GM10847 (cell line): ENCODE results near the gene DUSP21.

Experiments
- POLR2A ChIP-seq: IDR thresholded peaks from 2 replicates; pipeline ENCODE4 v1.6.1; 2011; ENCODE audit not compliant: insufficient read length; ENCODE audit errors: extremely low read depth

DUSP21 gene

DNA sequence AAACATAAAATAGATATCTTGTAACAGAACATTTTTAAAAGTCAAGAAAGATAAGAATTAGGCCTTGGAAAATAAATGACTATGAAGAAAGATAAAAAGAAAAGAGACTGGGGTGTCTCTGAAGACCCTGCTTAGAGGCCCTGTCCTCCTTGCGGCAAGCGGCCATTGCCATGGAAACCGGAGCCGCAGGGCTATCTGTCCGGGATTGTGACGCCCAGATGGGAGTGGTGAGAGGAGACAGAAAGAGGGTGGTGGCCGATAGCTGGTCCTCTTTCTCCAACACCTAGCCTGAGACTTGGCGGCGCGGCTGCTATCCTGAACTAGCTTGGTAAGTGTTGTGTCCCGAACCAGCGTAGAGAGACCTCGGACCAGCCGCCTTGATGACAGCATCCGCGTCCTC lies at the start of gene DUSP21:
Gene DUSP21, plus strand, starts transcription at position 269 of the 400 bp plus-strand sequence. Its CDS starts 112 bp downstream, at position 381.
- TF ChIP-seq POLR2A, result no peak

DNA sequence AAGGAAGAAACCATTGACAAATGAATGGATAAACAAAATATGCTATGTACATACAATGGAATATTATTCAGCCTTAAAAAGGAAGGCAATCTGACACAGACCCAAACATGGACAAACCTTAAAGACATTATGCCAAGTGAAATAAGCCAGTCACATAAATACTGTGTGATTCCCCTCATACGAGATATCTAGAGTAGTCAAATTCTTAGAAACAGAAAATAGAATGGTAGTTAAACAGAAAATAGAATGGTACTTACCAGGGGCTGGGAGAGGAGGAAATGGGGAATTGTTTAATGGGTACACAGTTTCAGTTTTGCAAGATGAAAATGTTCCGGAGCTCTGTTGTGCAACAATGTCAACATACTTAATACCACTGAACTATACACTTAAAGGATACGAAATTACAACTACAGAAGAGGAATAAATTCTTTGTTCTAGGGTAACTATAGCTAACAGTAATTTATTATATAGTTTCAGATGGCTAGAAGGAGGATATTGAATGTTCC lies 47.8 kb upstream of the DUSP21 start:
- no peak for TF ChIP-seq POLR2A

- no peak for TF ChIP-seq POLR2A
These were observed 41.2 kb upstream of the DUSP21 start for GRCh38 chrX:44802613-44803012.

DNA sequence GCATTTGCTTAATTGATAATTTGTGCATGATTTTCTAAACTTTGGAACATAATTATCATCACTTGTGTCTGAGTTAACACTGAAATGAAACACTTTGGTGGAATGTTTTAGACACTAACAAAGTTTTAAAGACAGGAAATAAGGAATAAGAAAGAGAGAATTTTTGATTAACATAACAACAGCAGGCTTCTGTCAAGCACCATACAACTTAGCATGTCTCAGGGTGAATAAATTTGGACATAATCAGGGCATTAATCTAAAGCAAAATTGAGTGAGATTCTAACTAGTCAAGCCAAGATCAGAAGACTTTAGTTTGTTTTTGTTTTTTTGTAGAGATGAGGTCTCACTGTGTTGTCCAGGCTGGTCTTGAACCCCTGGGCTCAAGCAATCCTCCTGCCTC lies 28.1 kb upstream of the DUSP21 start:
- TF ChIP-seq POLR2A, result no peak

- TF ChIP-seq POLR2A, result no peak
These were observed 27.5 kb upstream of the DUSP21 start for GRCh38 chrX:44816367-44816766.

GRCh38 chrX:44817029-44817428 lies 26.8 kb upstream of the DUSP21 start:
- no peak for TF ChIP-seq POLR2A

- no peak for TF ChIP-seq POLR2A
These were observed 21.2 kb upstream of the DUSP21 start for GRCh38 chrX:44822601-44823000.

DNA sequence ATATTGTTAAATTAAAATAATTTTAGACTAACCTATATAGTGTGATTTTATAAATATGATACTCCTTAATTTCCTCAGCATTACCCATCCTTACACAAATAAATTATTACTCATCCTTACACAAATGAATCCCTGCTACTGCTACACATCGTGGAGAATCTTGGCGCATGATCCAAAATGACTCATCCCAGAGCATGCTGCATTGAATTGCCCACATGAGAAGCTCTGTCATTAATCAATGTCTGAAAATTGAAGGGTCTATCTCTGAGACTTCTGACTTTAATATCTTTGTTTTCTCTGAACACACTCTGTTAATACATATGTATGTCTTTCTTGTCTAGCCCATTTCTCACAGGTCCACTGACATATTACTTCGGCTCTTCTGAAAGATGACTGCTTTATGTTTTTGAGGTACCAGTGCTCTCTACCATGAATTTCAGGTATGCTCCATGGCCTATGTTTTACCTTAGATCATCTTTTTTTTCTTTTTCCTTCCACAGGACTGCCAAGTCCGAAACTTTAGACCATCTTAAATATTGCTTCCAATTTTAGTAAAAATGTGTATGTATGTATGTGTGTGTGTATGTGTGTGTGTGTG lies 15.7 kb upstream of the DUSP21 start:
- TF ChIP-seq POLR2A, result no peak

DNA sequence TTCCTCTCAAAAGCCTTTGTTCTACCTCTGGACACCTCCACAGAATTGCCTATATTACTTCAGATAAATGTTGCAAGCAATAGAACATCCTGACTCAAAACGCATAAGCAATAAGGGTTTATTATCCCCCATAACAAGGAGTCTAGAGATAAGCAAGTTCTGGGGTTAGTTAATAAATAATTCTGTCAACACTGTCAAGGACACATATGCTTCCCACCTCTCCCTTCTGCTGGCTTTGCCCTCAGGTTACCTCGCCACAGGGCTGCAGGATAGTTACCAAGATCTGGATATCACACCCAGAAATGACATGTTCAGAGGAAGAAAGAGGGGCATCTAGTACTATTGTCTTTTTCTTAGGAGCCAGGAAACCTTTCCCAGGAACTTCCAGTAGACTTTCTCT lies 14.0 kb upstream of the DUSP21 start:
- no peak for TF ChIP-seq POLR2A

GRCh38 chrX:44842550-44843317 lies 1.1 kb upstream of the DUSP21 start:
- no peak for TF ChIP-seq POLR2A

DNA sequence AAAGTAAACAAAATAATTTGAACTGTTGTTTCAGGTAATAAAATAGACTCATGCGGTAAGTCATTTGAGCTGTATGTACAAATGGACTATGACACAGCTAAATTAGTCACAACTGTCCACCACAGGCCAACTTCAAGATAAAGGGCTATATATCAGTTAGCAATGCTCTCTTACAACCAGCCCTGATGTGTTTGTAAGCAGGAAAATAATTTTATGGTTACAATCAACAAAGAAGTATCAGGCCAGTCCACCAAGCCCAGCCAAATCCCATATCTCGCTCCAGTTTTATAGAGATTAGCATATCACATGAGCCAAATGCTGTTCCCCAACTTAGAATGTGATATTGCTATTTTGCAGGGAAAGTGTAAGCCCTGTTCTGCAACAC lies 511 bp upstream of the DUSP21 start:
- TF ChIP-seq POLR2A, result no peak

DNA sequence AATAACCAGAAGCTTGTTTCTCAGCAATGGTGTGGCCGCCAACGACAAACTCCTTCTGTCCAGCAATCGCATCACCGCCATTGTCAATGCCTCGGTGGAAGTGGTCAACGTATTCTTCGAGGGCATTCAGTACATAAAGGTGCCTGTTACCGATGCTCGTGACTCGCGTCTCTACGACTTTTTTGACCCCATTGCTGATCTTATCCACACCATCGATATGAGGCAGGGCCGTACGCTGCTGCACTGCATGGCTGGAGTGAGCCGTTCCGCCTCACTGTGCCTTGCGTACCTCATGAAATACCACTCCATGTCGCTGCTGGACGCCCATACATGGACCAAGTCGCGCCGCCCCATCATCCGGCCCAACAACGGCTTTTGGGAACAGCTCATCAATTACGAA lies 383 bp downstream of the DUSP21 start:
- no peak for TF ChIP-seq POLR2A

- TF ChIP-seq POLR2A, result no peak
These were observed 27.4 kb downstream of the DUSP21 start for GRCh38 chrX:44871114-44871645.

DNA sequence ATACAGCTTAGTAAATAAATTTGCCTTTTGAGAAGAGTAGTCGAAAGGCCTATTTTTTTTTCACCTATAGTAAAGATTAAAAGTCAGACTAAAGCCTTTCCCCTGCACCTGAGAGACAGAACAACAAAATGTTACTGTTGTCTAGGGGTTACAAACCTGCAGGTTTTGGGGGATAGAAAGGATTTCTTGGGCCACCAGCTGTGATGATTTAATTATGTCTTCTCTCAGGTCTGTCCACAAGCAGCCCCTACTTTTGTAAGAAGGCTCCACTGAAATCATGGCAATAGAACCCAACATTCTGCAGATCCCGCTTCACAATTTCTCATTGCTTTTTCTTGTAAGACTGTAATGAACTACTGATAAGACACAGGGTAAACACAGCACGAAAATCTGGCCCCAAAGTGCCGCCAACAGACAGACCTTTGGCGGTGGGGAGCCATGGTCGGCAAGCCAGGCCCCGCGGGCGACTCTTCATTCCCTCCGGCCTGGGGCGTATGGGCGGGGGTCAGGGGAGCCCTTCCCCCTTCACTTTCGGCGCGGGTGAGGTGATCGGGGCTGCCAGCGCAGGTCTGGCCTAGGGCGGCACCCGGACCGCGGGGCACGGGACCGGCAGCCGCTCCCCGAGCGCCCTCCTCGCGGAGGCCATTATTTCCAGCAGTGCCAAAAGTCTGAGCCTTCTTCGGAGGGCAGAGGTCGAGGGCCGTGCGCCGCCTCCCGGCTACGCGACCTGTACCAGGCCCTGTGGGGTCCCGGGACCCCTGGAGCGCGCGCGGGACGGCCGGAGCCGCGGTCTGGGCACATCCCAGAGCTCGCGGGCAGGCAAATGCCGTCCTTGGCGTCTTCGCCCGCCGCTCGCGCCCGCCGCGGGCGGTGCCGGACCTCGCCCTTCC lies 28.4 kb downstream of the DUSP21 start:
- no peak for TF ChIP-seq POLR2A

GRCh38 chrX:44872821-44873414 lies 29.1 kb downstream of the DUSP21 start, which contains the start of gene KDM6A:
TSS of gene KDM6A (plus strand) at chrX:44873188. CDS start at chrX:44873552, 364 bp downstream.
- TF ChIP-seq POLR2A, result peak; percentile 63
